ENCODE results near the gene FGR. TPM values are rescaled to one million over a fixed set of nuclear protein-coding genes. Genes with fewer than 3 reads are reported as not detected.
"Not testable (repeated sequence)": the region's sequence is repeated elsewhere in the genome, so short reads cannot be mapped to it uniquely, and the experiment has no call there.

The FGR gene
- total RNA-seq, 1 experiment from 2014 or later = not detected

DNA sequence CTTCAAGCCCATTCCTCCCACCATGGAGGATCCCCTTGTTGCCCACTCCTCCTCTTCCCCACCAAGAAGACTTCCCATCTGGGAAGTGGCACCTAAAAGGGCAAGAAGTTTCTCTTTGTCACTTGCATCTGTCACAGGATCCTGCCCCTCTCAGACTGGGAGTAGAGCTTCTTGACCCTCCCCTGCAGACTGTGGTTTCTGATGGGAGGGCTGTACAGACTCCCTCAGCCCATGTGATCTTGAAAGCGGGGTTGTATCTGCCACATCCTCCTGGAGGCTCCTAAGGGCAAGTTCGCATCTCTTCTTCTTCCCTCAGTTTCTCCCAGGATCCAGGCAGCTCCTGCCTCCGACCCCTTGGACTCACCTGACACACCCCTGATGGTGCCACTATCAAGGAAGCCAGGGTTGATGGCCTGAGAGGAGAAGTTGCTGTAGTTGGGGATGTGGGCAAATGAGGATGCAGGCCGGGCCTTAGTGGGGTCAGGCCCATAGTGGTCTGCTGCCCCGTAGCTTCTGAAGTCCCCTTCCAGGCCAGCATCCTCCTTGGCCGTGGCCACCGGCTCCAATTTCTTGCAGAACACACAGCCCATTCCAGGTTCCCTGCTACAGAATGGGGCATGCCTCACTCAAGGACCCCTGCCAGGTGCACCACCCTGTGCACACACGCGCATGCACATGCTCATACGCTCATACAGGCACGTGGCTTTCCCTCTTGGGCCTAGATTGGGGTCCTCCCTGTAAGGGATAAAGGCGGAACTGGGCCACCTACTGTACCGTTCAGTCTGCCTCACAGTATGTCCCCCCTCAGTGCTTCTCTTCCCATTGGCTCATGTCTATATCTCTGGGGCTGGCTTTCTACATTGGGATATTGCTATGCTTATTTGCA is 11.4 kb downstream of the FGR start:
- DNase-seq (ENCODE audit: low read depth) = no peak
- in situ Hi-C loops (cut with HindIII; ENCODE audit: low pct_unique_long_range_greater_than_20kb, low sequenced_read_pairs) = no loop called here

DNA sequence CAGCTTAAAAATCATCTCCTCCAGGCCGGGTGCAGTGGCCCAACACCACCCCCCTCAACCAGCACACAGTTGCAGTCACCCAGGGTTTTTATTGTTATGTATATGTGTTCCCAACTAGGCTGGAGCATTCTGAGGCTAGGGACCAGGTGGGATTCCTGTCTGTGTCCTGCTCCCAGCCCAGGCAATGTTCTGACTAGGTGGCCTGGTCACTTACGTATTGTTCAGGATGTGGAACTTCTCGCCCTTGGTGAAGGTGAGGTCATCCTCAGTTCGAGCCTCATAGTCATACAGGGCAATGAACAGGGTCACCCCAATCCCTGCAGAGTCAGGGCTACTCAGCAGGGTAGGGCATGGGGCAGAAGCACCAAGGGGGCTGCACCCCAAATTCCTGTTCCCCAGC is 12.2 kb downstream of the FGR start:
- no peak for DNase-seq (ENCODE audit: low read depth)
- in situ Hi-C loops (cut with HindIII; ENCODE audit: low pct_unique_long_range_greater_than_20kb, low sequenced_read_pairs) = no loop called here

DNA sequence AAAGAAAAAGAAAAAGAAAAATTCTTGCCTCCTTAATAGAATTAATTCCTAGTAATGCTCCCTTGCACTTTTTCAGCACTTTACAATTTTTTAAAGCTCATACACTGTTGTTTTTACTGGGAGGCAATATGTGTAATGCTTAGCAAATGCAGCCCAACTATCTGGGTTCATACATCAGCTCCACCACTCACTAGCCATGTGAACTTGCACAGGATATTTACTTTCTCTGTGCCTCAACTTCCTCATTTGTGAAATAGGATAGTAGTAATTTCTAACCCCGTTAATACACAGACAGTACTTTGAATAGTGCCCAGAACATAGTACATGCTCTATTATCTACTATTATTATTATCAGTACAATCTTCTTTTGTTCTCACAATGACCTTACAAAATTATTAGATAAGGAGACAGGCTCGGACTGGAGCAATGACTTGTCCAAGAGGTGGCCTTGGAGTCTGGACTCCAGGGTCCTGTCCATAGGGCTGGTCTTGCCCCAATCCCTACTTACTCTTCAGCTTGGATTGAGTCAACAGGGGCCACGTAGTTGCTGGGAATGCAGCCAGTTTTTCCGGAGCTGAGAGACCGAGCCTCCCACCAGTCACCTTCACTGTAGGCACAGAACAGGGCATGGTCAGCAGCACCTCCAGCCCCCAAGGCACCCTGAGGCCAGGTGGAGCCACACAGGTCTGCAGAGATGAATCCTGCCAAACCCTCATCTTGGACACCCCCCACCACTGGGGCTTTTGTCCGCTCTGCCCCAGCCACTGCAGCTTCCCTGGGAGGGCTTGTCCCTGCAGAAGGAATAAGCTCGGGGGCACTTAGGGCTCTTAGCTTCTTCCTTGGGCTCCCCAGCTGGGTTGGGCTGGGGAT is 13.7 kb downstream of the FGR start:
- no peak for DNase-seq (ENCODE audit: low read depth)
- in situ Hi-C loops (cut with HindIII; ENCODE audit: low pct_unique_long_range_greater_than_20kb, low sequenced_read_pairs) = no loop called here

DNA sequence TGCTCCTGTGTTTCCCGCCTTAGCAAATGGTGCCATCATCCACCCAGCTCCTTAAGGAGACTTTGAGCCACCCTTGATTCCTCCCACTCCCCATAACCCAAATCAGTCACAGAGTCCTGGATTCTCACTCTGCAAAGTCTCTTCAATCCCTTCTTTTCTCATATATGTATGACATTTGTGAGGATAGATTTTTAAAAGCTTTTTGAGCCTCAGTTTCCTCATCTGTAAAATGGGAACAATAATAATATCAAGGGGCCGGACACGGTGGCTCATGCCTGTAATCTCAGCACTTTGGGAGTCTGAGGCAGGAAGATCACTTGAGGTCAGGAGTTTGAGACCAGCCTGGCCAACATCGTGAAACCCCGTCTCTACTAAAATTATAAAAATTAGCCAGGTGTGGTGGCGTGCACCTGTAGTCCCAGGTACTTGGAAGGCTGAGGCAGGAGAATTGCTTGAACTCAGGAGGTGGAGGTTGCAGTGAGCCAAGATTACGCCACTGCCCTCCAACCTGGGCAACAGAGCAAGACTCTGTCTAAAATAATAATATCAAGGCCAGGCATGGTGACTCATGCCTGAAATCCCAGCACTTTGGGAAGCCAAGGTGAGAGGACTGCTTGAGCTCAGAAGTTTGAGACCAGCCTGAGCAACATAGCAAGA is 15.1 kb downstream of the FGR start:
- DNase-seq (ENCODE audit: low read depth); in situ Hi-C loops (cut with HindIII; ENCODE audit: low pct_unique_long_range_greater_than_20kb, low sequenced_read_pairs): not testable (repeated sequence)

DNA sequence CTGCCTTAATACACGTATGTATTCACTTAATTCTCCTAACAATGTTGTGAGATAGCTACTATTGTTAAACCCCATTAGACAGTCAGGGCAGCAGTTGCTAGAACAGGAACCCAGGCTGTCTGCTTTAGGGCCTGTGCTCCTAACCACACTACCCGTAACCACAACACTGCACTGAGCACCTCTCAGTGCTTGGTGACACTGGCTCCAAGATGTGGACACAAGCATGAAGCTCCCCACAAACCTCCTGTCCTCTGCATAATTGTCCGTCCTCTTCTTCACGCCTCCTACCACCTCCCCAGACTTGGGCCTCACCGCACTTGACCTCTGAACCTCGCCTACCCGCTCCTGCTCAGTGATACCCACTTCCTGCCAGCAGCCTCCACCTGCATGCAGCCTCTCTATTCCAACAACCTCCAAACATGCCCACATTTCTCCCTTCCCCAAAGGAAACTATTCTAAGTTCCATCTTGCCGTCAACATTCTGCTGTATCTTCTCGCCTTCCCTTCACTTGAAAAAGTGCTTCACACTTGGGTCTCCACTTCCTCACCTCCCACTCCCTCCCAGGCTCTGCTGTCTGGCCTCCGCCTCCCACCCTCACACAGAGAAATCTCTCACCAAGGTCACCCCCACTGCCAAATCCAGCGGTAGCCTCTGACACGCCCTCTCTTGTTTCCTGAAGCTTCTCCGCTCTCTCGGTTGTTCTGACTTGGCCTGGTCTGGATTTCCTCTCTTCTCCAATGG is 16.5 kb downstream of the FGR start:
- DNase-seq (ENCODE audit: low read depth) = no peak
- in situ Hi-C loops (cut with HindIII; ENCODE audit: low pct_unique_long_range_greater_than_20kb, low sequenced_read_pairs) = no loop called here

DNA sequence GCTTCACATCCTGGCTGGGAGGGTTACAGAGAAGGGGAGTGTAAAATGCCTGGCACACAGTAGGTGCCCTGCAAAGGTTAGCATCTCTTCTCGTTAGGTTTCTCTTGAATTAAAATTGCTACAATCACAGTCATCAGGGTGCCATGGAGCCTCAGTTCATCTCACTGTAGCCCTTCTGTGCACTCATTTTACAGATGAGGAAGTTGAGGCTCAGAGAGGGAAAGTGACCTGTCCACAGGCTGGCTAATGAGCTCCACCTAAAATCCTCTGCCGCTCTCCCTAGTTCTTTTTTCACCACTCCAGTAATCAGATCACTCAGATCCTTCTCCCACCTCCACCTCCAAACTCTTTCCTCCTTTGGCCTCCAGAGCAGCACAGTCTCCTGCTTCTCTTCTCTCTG is 17.6 kb downstream of the FGR start:
- in situ Hi-C loops (cut with HindIII; ENCODE audit: low pct_unique_long_range_greater_than_20kb, low sequenced_read_pairs) = no loop called here
- DNase-seq (ENCODE audit: low read depth) = no peak

DNA sequence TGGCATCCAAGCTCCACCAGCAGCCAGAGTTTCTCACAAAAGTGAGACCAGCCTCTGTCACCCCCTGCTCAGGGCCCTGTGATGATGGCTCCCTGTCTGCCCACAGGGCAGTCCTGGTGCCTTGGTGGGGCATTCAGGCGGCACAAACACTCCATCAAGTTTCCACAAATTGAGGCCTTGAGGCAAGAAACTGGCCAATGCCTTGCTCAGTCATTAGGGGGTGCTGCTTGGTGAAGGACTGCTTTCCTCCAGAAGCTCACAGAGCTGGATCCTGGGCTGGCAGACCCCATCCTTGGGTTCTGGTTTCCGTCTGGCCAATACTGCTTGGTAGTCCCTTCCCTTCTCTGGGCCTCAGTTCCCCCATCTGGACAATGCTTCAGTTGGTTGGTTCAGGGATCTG is 18.5 kb downstream of the FGR start:
- in situ Hi-C loops (cut with HindIII; ENCODE audit: low pct_unique_long_range_greater_than_20kb, low sequenced_read_pairs) = no loop called here
- DNase-seq (ENCODE audit: low read depth) = no peak

DNA sequence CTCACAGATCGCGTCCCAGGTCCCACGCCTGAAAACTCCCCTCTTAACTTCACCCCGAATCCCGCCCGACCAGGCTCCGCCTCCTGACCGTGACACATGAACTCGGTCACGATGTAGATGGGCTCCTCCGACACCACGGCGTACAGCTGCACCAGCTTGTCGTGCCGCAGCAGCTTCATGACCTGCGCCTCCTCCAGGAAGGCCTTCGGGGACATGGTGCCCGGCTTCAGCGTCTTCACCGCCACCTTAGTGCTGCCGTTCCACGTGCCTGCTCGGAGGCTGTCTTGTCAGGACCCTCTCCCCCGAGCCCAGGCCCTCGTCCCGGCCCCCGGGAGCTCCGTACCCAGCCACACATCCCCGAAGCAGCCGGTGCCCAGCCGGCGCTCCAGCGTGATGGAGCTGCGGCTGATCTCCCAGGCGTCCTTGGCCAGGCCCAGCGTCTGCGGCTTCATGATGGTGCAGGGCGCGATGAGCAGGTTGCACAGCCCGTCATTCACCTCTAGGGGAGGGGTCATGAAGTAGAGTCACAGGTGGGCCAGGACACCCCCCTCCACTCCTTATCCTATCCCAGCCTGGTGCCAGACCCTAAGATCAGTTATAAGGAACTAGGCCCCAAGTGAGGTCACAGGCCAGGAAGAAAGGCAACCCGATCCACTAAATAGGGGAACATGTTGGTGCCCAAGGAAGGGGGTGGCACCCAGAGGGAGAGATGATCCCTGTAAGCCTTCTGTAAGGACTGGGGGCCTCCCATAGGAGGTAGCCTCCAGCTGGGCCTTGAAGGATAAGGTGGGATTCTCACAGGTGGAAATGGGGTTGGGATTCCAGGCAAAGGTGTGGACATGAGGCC is 19.4 kb downstream of the FGR start:
- in situ Hi-C loops (cut with HindIII; ENCODE audit: low pct_unique_long_range_greater_than_20kb, low sequenced_read_pairs) = no loop called here
- no peak for DNase-seq (ENCODE audit: low read depth)

DNA sequence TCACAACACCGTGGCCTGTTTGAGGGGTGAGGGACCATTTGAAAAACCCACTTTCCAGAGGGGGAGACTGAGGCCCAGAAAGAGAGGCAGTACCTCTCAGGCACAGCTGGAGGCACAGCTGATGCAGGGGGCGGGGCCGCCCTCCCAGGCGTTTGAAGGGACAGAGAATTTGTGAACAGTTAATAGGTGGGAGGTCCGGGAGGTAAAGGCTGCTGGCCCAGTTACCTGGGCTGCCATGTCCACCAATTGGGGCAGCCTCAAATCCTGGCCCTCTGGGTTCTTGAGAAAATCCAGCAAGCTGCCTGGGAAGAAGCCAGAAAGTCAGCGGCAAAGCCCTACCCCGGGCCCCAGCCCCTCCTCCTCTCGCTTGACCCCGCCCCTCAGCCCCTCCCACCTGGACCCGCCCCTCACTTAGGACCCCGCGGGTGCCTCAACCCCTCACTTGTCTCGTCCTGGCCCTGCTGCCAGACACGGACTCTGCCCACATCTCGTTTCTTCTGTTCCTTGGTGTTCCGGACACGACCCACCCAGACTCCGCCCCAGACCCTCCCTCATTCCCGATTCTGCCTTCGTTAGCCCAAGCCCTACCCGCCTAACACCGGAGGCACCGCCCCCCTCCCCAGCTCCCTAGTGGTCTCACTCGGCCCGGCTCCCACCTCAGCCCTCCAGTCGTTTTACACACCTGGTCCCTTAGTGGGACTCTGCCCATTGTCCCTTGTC is 20.2 kb downstream of the FGR start:
- no peak for DNase-seq (ENCODE audit: low read depth)
- in situ Hi-C loops (cut with HindIII; ENCODE audit: low pct_unique_long_range_greater_than_20kb, low sequenced_read_pairs) = no loop called here

DNA sequence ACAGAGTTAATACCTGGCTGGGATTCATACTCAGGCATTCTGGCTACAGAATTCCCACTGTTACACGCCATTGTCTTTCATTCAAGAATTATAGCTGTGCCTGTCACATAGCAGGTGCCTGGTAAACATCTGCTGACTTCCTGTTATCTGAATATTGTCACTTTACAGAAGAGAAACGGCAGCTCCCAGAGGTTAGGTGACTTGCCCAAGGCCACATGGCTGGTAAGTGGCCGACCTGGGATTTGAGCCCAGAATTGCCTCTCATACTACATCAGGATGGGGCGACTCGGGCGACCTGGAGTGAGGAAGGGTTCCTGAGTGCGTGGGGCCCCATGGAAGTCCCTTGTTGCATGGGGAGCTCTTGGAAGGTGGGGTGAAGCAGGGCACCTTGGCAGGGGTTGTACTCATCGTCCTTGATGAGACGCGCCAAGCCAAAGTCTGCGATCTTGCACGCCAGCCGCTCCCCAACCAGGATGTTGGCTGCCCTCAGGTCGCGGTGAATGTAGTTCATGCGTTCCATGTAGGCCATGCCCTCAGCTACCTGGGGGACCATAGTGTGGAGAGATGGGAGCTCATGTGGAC is 20.9 kb downstream of the FGR start:
- DNase-seq (ENCODE audit: low read depth) = no peak
- in situ Hi-C loops (cut with HindIII; ENCODE audit: low pct_unique_long_range_greater_than_20kb, low sequenced_read_pairs) = no loop called here

DNA sequence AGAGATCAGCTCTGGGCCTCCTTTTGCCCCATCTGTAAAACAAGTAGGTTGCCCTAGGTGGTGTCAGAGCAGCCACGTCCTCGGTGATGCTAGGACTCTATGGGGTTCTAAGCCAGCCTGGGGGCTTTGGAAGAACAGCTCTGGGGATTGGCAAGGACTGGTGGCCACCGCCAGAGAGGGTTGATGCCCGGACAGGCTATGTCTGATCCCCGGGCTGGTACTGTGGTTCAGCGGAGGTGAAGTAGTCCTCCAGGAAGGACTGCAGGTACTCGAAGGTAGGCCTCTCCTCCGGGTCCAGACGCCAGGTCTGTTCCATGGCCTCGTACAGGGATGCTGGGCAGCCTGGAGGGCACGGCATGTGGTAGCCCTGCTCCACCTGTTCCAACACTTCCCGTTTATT is 22.3 kb downstream of the FGR start:
- in situ Hi-C loops (cut with HindIII; ENCODE audit: low pct_unique_long_range_greater_than_20kb, low sequenced_read_pairs) = no loop called here
- no peak for DNase-seq (ENCODE audit: low read depth)

DNA sequence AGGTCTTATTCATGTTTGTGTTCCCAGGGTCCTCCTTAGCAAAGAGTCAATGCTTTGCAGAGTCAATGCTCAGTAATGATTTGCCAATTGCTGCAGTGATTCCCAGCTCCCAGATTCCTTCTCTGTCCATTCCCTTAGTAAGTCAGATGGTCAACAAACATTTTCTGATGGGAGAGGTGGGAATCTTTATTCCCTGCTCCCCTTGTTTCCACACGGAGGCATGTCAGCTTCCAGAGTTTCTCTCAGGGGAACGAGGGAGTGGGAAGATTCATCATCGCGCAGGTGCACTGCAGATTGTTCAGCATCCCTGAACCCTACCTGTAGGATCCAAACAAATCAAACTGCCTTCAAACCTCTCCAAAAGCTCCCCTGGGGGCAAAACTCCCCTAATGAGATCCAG is 23.5 kb downstream of the FGR start:
- in situ Hi-C loops (cut with HindIII; ENCODE audit: low pct_unique_long_range_greater_than_20kb, low sequenced_read_pairs) = no loop called here

DNA sequence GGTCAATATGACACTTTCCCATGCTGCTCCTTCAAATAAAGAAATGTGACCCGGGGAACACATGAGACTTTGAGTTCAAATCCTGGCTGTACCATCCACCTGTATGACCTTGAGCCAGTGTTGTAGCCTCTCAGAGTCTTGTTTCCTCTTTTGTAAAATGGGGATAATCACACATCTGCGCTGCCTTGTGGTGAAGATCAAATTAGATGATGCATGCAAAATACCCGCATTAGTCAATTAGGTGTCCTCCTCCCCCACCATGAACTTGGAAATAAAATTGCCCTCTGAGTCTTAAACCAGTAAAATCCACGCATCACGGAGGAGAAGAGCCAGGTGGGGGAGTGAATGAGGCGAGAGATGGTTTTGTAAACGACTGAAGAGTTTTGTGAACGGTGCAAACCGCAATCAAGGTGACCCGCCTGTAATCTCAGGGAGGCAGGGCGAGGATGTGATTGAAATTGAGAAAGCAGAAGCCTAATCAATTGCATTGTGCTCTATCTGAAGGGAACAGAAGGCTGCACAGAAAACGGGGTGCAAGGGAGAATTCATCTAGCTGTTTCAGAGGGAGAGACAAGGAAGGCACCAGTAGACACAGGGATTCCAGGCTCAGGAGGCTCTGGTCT is 25.3 kb downstream of the FGR start:
- no peak for DNase-seq (ENCODE audit: low read depth)
- in situ Hi-C loops (cut with HindIII; ENCODE audit: low pct_unique_long_range_greater_than_20kb, low sequenced_read_pairs) = no loop called here

More for the DNA sequence above, 23.5 kb downstream of the FGR start:
- DNase-seq (ENCODE audit: low read depth) = no peak

DNA sequence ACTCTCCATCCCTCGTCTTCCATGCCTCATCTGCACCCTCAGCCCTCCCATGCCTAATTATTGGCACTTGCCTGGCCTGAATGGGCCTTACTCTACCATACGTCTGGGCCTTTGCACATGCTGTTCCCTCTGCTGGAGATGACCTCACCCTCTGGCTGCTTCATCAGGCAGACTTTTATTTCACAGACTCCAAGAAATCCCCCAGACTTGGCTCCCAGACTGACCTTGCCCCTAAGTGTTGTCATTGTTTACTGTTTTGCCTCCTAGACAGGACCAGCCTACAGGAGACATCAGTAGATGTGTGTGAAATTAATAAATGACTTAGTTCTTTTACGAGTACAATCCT is 25.8 kb downstream of the FGR start:
- no peak for DNase-seq (ENCODE audit: low read depth)
- in situ Hi-C loops (cut with HindIII; ENCODE audit: low pct_unique_long_range_greater_than_20kb, low sequenced_read_pairs) = no loop called here

DNA sequence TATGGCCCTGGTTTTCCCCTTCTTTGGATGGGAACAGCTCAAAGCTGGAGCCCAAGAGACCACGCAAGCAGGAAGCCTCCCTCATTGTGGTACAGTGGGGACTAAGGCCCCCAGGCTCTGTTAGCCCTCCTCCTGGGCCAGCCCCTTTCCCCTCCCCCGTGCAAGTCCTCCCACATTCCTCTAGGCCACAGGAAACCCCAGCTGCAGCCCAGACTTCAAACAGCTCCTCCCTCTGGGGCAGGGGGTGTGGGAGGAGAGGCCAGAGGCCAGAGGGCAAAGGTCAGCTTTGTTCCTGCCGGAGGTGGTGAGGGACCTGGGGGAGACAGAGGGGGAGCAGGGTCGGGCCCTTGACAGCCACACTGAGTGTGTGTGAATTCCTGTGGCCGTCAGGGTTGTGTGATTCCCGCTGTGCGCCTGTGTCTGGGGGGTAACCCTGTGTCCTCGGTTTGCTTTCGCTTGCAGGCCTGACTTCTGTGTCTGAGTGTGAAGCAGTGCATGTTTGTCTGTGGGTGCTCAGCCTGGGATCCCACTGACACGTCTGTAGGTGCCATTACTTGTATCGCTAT is 27.7 kb downstream of the FGR start:
- in situ Hi-C loops (cut with HindIII; ENCODE audit: low pct_unique_long_range_greater_than_20kb, low sequenced_read_pairs) = no loop called here
- no peak for DNase-seq (ENCODE audit: low read depth)

DNA sequence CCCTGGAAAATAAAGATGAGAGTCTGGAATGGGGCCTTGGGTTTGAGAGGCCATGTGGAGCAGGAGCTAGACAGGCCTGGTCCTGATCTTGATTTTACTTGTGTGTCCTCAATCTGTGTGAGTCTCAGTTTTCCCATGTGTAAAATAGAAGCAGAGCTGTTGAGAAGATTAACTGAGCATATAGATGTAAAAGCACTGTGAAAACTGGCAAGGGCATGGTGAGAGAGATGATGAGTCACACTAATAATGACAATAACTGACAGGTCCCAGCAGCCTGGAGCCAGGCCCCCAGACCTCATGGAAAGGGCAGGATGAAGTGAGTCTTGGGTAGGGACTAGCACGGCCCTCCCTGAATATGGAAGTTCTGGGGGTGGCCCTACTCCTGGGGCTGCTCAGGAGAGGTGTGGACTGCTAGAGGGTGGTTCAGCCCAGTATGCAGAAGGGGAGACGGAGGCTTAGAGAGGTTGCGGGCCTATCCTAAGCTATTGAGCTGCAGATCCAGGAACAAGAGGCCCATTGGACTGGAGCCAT is 28.2 kb downstream of the FGR start:
- in situ Hi-C loops (cut with HindIII; ENCODE audit: low pct_unique_long_range_greater_than_20kb, low sequenced_read_pairs) = no loop called here
- peak; percentile 48 for DNase-seq (ENCODE audit: low read depth)
